Right forelimb (tissue), 1 donor: Measurements from ENCODE around the gene ARHGEF2.
"Not testable (repeated sequence)": the region's sequence is repeated elsewhere in the genome, so short reads cannot be mapped to it uniquely, and the experiment has no call there.

Experiments
- DNase-seq: peaks from one replicate; pipeline ENCODE4 v3.0.0-alpha.2; 2018

Gene ARHGEF2

DNA sequence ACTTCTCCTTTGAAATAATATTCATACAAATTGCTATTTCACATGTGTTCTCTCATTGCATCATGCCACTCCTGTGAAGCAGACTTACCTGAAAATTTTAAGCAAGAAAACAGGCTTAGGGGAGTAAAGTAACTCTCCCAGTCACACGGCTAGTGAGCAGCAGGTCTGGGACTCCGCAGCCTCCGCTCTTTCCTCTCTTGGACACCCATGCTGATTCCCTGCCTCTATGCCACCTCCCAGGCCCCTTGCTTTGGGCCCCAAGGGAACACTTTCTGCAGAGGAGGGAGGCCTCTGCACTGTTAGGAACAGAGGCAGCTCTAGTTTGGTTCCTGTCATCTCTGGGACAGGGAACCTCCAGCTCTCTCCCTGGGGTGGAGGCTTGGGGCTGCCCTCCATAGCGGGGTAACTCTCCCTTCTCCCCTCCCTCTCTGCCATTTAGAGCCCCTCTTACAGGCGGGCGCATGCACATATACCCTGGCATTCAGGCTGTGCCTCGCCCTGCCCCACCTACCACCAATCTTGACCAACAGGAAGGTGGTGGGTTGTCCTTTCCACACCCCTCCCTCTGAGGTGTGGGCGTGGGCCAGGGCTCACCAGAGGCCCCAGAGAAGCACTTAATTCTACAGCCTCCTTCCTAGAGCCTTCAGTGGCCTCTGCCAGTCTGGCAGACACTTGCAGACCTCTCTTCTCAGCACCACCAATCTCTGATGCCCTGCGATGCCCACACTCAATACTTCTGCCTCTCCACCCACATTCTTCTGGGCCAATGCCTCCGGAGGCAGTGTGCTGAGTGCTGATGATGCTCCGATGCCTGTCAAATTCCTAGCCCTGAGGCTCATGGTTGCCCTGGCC, 37.1 kb downstream of the ARHGEF2 start, which contains the start of gene RXFP4:
Gene RXFP4, plus strand, starts transcription at position 646 of the 852 bp plus-strand sequence. Its CDS starts 72 bp downstream, at position 718.
- no peak for DNase-seq

DNA sequence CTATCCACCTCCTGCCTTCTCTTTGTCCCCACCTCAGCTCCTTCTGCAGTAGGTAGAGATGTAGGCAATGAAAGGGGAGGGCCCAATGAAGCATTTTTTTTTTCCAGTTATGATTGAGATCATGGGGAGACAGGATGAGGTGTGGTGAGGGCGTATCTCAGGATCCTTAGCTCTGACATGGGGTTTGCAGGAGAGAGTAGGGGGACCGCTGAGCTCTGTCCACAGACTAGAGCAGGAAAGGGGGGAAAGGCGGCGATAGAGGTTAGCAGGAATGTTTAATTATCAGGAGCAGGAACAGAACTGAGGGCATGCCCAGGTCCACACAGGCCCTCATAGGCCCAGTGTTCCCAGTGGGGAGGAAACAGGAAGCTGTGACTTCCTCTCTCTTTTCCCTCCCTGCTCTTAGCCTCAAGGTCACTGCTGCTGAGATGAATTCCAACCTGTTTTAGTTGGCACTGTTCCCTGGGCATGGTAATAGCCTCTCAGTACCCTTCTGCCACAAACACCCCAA, 37.8 kb downstream of the ARHGEF2 start:
- DNase-seq = no peak

DNA sequence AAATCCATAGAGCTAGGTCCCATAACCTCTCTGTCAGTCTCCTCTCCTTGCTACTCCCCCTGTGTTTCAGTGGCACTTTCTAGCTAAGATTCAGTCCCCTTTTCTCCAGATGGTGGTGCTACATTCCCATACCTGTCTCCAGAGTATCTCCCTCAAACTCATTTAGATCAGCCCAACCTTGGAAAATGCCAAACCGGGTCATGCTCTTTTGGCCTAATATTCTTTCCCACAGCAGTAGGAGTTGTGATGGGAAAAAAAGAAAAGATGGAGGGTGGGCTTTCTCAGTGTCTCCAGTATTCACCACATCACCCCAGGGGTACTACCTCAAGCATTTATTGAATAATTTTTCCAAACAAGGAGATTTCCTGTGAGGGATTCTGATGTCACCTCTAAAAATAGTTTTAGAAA, 40.1 kb downstream of the ARHGEF2 start:
- no peak for DNase-seq

DNA sequence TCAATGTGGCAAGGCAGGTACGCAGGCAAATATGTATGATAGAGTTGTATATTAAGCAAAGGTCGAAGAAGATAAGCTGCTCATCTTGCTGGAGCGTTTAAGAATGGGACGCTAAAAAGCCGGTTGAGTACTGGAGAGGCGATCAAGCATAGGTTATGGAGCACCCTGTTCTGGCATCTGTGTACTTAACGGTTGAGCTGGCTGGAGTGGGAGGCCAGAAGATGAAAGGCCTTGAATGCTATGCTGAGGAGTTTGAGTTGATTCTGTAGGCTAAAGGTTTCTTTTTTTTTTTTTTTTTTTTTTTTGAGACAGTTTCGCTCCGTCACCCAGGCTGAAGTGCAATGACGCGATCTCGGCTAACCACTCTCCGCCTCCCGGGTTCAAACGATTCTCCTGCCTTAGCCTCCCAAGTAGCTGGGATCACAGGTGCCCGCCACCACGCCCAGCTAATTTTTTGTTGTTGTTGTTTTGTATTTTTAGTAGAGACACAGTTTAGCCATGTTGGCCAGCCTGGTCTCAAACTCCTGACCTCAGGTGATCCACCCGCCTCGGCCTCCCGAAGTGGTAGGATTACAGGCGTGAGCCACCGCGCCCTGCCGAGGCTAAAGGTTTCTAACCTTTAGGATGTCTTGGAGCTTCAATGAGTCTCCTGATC, 43.3 kb downstream of the ARHGEF2 start:
- DNase-seq = no peak

DNA sequence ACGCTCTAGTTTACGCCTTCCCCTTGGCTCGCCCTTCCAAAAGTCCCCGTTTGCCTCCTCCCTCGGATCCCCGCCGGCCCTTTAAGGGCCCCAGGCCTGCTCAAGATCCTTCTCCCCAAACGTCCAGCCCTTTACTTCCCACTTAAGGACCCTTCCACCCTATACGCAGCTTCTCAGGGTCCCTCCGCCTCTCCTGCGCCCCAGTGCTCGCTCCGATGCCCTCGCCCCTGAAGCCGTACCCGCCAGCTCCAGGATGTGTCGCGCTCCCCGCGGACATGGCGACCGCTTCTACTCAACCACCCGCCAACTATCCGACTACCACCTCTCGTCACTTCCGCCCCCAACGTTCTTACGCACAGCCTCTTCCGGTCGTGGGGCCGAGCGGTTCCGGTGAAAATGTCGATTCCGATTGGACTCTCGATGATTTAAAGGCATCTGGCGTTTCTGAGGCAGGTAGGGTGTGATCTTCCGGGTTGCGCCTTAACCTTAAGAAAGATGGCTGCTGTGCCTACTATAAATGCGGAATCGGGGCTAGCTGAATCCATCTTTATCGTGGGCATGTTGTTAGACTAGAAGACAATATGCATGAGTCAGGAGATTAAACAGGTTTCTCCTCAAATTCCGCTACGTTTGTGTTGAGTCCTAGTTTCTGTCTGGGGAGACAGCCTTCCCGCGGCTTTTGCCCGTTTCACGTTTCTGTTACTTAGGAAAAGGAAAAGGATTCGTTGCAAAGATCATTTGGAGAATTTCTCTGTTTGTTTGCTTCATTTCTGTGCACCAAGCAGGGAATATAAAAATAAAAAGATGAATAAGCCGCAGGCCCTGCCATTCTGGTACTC, 44.0 kb downstream of the ARHGEF2 start, which contains the start of gene KHDC4:
Gene KHDC4, minus strand, starts transcription at position 317 of the 839 bp plus-strand sequence. Its CDS starts 40 bp downstream, at position 277.
- DNase-seq = peak; percentile 95

DNA sequence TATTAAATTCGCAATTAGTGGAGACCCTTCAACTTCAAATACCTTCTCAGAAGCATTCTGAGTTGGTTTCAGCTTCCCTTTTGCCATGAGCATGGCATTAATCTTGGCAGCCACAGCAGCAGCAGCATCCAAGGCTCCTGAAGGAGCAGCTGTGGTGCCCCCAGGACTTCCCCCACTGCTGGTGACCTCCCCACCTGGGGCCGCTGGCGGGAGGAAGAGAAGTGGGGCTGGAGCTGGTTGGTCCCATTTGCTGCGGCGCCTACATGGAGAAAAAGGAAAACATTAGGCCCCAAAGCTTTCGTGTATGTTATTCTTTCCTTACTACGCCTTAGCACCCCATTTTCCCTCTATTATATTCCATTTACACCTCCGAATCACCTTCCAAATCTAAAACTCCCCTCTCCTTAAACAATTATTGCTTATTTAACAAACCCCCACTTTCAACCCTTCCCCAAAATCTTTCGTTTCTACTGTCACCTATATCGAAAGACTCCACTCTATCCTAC, 44.7 kb downstream of the ARHGEF2 start:
- DNase-seq = no peak

DNA sequence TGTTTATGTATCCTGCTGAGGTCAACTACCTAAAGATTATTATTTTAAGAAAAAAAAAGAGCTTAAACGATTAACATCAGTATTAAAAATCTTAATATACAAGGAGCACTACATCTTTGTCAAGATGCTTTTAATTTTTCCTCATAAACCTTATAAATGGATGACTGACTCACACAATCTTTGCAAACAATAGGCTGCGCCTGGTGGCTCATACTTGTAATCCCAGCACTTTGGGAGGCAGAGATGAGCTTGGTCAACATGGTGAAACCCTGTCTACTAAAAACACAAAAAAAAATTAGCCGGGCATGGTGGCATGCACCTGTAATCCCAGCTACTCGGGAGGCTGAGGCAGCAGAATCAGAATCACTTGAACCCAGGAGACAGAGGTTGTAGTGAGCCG, 45.9 kb downstream of the ARHGEF2 start:
- no peak for DNase-seq

DNA sequence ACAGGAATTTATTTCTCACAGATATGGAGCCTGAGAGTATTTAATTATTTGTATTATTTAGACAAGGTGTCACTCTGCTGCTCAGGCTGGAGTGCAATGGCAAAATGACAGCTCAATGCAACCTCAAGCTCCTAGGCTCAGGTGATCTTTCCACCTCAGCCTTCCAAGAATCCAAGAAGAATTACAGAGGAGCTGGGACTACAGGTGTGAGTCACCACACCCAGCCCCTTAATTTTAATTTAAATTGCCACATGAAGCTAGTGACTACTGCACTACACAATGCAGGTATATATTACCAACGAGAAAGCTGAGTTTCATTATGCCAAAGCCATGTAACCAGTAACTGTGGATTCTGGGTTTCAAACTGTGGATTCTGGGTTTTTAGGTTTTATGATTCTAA, 46.3 kb downstream of the ARHGEF2 start:
- DNase-seq = no peak

DNA sequence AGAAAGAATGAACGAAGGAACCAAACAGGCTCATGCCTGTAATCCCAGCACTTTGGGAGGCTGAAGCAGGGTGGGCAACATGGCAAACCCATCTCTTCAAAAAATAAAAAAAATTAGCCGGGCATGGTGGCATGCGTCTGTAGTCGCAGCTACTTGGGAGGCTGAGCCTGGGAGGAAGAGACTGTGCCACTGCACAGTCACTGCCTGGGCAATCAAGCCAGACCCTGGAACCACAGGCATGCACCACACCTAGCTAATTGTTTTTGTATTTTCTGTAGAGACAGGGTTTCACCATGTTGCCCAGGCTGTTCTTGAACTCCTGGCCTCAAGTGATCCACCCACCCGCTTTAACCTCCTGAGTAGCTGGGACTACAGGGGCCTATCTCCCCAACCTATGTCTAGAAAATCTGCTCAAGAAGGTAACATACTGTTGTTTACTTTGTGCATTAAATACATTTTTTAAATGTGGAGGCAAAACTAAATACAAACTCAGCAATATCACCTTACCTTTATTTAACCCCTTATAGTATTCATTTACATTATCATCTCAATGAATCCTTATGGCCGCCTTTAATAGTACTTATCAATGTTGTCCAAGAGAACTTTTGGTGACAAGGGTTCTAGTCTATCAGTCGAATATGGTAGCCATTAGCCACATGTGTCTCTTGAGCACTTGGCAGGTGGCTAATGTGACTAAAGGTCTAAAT, 46.9 kb downstream of the ARHGEF2 start:
- DNase-seq = no peak

DNA sequence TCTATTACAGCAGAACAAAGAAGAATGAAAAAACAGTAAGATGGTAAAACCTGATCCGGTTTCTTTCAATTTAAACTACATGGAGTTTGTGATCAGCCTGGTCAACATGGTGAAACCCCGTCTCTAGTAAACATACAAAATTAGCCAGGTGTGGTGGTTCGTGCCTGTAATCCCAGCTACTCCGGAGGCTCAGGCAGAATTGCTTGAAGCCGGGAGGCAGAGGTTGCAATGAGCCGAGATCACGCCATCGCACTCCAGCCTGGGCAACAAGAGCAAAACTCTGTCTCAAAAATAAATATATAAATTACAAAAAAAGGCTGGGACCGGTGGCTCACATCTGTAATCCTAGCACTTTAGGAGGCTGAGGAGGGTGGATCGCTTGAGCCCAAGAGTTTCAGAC, 47.6 kb downstream of the ARHGEF2 start:
- DNase-seq = not testable (repeated sequence)

DNA sequence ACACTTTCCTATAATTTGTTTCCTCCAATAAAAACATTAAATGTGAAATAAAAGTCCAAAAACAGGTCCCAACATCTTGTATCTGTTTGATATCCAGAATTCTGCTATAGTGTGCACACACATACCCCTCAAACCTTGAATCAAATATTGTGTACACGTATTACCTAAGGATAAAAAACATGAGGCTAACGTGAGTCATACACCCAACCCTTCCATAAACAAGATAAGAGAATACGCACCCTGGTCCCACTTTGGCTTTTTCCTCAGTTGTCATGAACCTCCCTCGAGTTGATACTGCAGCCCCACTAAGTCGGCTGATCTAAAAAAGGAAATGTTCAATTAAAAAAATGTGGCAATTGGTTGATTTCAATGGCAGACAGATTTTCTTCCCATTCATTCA, 49.3 kb downstream of the ARHGEF2 start:
- DNase-seq = no peak

DNA sequence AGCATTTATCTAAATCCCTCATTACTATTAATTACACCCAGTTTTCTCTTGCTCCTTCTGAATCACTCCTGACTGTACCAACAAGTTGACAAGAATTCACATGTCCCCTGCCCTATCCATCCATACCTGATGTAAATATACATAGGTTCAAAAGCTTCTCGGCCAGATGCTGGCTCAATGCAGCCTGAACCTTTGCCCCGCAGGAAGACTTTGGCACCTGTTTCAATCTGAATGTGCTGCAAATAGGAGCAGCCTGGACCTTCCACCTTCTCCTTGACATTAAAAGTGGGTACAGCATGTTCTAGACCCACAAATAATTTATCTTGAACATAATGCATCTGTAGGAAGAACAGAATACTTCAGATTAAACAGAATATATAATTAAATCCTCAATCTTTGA, 52.8 kb downstream of the ARHGEF2 start:
- no peak for DNase-seq

DNA sequence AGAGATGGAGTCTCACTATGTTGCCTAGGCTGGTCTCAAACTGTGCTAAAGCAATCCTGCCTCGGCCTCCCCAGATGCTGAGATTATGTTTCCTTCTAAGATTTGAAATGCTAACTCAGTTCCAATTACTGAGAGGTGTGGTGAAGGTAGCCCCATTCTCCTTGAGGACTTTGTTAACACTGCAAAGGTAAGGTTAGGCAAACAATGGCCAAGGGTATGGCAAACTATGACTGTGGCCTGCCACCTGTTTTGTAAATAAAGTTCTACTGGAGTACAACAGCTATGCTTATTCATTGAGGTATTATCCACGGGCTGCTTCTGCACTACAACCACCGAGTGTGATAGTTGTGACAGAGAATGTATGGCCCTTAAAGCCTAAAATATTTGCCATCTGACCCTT, 57.6 kb downstream of the ARHGEF2 start:
- no peak for DNase-seq

DNA sequence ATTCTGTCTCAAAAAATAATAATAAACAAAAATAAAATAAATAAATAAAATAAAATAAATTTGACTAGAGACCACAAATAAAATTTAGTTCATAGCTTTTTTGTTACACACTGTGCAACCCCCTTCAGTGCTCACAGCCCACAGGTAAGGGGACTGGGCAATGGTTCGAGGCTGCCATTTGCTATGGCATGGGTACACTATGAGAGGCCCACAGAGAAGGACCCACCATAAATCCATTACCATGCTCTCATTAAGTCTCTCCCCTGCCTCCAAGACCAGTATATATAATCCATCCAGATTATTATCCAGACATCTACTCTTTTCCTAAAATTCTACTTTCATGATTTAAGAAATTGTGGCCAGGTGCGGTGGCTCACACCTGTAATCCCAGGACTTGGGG, 58.5 kb downstream of the ARHGEF2 start:
- no peak for DNase-seq

DNA sequence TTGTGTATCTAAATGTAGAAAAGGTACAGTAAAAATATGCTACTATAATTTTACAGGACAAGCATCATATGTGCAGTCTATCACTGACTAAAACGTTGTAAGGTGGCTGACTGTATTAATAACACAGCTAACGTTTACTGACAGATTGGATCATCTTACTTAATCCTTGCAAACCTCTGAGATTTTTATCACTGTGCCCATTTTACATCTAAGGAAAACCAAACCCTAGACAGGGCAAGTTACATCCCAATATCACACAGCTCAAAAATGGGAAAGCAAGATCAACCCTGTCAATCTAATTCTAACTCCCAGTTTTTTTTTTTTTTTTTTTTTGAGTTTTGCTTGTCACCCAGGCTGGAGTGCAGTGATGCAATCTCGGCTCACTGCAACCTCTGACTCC, 59.7 kb downstream of the ARHGEF2 start:
- no peak for DNase-seq

DNA sequence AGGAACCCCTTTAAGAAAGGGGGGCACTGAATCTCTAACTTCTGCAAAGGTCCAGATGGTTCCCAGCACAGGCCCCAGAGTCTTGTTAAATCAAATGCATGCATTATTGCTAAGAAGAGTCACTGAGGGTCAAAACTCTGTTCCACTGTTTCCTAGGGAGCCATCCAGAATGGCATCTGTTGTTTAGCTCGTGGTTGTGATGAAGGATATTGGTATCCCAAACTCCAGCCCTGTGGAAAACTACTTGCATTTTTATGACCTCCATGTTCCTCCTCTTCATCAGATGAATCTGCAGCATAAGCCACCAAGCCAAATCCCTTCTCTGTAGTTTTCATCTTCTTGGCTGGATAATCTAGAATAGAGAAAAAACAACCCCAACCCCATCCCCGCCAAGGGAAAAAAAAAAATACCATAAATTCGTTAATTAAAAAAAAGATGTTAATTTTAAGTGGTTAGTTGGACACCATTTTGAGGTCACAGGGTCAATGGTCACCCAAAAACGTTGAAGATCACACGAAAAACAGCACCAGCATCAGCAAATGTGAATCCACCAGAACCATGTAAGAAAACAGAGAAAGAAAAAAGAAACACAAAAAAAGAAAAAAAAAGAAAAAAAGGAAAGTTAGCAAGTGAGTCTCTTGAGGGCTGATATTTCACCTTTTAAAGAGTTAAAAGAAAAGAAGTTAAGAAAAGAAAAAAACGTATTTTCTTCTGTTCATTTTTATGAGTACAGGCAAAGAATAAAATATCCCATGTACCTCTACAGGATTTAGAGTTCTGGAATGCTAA, 64.2 kb downstream of the ARHGEF2 start:
- DNase-seq = no peak

DNA sequence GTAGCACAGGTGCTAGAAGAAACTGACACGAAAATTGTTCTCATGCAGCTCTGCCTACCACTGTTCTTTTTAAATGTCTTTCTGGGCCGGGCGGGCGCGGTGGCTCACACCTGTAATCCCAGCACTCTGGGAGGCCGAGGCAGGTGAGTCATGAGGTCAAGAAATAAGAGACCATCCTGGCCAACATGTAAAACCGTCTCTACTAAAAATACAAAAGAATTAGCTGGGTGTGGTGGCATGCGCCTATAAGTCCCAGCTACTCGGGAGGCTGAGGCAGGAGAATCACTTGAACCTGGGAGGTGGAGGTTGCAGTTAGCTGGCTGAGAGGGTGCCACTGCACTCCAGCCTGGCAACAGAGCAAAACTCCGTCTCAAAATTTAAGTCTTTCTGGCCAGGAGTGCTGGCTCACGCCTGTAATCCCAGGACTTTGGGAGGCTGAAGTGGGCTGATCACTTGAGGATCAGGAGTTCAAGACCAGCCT, 66.3 kb downstream of the ARHGEF2 start:
- DNase-seq = no peak

DNA sequence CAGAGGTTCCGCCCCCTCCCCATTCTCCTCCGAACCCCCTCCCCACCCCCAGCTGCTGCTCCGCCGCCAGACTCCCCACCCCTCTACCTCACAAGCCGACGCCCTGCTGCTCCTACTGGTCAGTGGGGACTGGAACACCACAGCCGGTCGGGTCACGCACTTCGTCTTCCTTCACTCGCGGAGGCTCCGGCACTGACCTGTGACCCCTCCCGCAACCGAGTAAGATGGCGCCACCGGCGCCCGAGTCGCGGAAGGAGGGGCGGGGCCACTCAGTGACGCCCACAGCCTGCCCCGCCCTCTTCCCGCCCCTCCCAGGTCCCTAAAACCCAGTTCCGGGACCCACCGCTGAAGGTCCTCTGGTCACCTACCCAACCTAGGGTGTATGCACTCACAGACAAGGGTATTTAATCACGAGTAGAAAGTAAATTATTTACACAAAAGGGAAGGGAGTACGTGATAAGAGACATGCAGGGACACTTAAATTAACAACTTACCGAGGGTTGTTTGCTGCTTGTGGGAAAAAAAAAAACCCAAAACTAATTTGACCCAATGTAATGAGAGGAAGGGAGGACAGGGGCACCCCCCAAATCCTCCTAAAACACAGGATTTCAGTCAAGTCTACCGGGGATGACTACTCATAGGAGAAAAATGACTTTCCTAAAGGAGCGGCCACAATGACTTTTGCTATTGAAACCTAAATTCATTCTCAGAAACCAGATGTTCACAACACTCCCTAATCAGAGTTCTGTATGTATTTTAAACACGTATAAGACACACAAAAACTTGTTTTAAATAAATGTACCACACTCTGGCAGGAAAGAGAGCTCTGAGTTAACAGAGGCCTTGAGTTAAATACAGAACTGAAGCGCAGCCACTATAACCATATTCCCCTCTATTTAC, 66.9 kb downstream of the ARHGEF2 start, which contains the start of gene RIT1:
Gene RIT1, minus strand, starts transcription at position 194 of the 900 bp plus-strand sequence. CDS start 588 bp downstream, outside the sequence.
- DNase-seq = peak; percentile 91

DNA sequence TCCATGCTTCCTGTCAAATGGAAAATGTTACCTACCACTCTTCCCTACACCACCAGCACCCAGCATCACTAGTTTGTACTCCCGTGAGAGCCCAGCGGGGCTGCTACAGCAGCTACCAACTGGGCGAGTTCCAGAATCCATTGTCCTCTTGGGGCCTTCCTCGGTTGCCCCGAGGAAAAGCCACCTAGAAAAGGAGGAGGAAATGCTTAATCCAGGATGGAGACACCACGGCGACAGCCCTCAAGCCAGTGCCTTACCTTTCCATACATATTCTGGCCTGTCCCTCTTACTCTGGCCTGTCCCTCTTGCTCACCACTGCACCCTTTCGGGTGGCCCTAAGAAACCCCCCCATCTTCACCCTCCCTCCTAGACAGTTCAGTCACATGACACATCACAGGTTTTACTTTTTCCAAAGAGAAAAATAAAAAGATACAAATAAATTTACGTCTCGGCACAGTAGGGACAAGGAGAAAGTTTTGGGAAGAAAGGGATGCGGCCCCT, 67.7 kb downstream of the ARHGEF2 start:
- peak; percentile 51 for DNase-seq

DNA sequence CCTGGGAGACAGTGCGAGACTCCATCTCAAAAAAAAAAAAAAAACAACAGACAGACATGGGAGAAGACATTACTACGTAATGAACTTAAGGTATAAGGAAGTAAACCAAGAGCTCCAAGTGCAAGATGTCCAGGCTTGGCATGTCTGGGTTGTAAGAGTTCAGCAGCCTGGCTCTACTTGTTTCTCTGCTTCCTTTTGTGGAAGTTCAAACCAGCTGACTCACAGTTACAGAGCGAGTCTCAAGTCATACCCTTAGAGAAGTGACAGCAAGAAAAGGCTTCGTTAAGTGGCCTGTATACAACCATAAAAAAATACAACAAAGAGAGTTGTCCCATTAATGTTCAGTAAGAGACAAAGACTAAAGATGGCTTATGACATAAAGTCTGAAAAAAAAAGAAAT, 68.5 kb downstream of the ARHGEF2 start:
- DNase-seq = no peak
